HepG2 (cell line): ENCODE measurements around the gene DST. TPM values are rescaled to one million over a fixed set of nuclear protein-coding genes. Genes with fewer than 3 reads are reported as not detected.

ENCODE experiments used
- ATAC-seq: fragments of 200-7000 bp; cut with Tn5 transposase; 3 replicates; pipeline ENCODE4 v1.9.1; 2020; ENCODE audit warnings: mild to moderate bottlenecking, moderate library complexity
- BruUV-seq: library from RNA; stranded (reverse); fragments of 400-500 nt; replicated peaks from 2 replicates; lab custom pipeline; 2021; lab: Mats Ljungman, UMichigan
- CTCF ChIA-PET: fragments of 300-600 bp; formaldehyde crosslinking; extraction: SDS; loops from one replicate; lab custom pipeline; 2021; ENCODE audit warnings: low total read pairs, inconsistent platforms, low intra/inter-chr PET ratio; lab: Yijun Ruan, JAX
- POLR2A ChIA-PET: fragments of 350-600 bp; sonication (Branson Sonifier 250); formaldehyde crosslinking; loops from one replicate; lab custom pipeline; 2020; ENCODE audit warnings: antibody characterized with exemption, inconsistent platforms; lab: Yijun Ruan, JAX
- DNase-seq: peaks from one replicate; pipeline ENCODE4 v3.0.0-alpha.2; 2015; ENCODE audit warnings: low spot score
- FAIRE-seq: peaks from 3 replicates; lab custom pipeline; 2011; peaks lifted over from hg19 to GRCh38; lab: Jason Lieb, UNC
- H2AFZ ChIP-seq: one replicate; pipeline ENCODE4 v1.6.1; 2011; ENCODE audit warnings: low read length, inconsistent platforms
- H3K27ac ChIP-seq: fragments of 300-600 bp; 3 replicates; pipeline ENCODE4 v1.8.0; 2011; ENCODE audit warnings: mixed run types, mild to moderate bottlenecking, mixed read lengths, low read length, inconsistent platforms; ENCODE audit not compliant: insufficient read depth; ENCODE audit errors: extremely low read length
- H3K27me3 ChIP-seq, 2 experiments: fragments of 200-600 bp in 1 of 2; 2 replicates in 1 of 2; 3 replicates in 1 of 2; pipeline versions ENCODE4 v1.6.0 to v1.8.0; 2011; ENCODE audit warnings: low read length in 2 of 2, mild to moderate bottlenecking in 2 of 2, moderate library complexity in 2 of 2, inconsistent platforms in 1 of 2; ENCODE audit not compliant: insufficient read depth in 2 of 2, control insufficient read depth in 1 of 2
- H3K36me3 ChIP-seq, 2 experiments: fragments of 200-600 bp in 1 of 2; replicated peaks in 1 of 2; 2 replicates in 1 of 2; 3 replicates in 1 of 2; pipeline versions ENCODE4 v1.5.1 to v1.8.0; 2011; ENCODE audit warnings: low read length in 2 of 2, inconsistent platforms in 1 of 2; ENCODE audit not compliant: insufficient read depth in 2 of 2, control insufficient read depth in 1 of 2
- H3K4me1 ChIP-seq: 2 replicates; pipeline ENCODE4 v1.5.1; 2012; ENCODE audit warnings: low read length, inconsistent platforms; ENCODE audit not compliant: insufficient read depth
- H3K4me2 ChIP-seq: 2 replicates; pipeline ENCODE4 v1.6.0; 2011; ENCODE audit warnings: low read depth, low read length, inconsistent platforms
- H3K4me3 ChIP-seq, 3 experiments: fragments of 200-600 bp in 1 of 3; sonication (generic), shearing (Covaris generic) in 1 of 3; replicated peaks in 1 of 3; 2 replicates each; pipeline ENCODE4 v1.5.1; 2011 to 2016; ENCODE audit warnings: low read length in 3 of 3, inconsistent platforms in 2 of 3, low read depth in 2 of 3, mild to moderate bottlenecking in 2 of 3, control low read depth in 1 of 3, mixed read lengths in 1 of 3; ENCODE audit not compliant: insufficient read depth in 1 of 3
- H3K79me2 ChIP-seq: one replicate; pipeline ENCODE4 v1.6.1; 2011; ENCODE audit warnings: low read length, inconsistent platforms; ENCODE audit not compliant: insufficient read depth
- H3K9ac ChIP-seq: 2 replicates; pipeline ENCODE4 v1.6.0; 2011; ENCODE audit warnings: mild to moderate bottlenecking, low read depth, low read length, inconsistent platforms; ENCODE audit not compliant: insufficient read depth
- H3K9me3 ChIP-seq: 2 replicates; pipeline ENCODE4 v1.5.1; 2012; ENCODE audit warnings: mild to moderate bottlenecking, low read length
- H4K20me1 ChIP-seq: 2 replicates; pipeline ENCODE4 v1.6.0; 2011; ENCODE audit warnings: inconsistent platforms, mild to moderate bottlenecking, low read length, moderate library complexity; ENCODE audit not compliant: insufficient read depth
- ATF7 ChIP-seq, 2 experiments: fragments of 450-650 bp in 1 of 2; sonication (generic) in 1 of 2; formaldehyde crosslinking in 1 of 2; IDR thresholded peaks; 2 replicates each; pipeline versions ENCODE4 v1.4.0 to v1.6.1; 2016 to 2020; ENCODE audit warnings: antibody characterized with exemption in 1 of 2, mild to moderate bottlenecking in 1 of 2, missing genetic modification reagents in 1 of 2
- EED ChIP-seq: sonication (generic); formaldehyde crosslinking; IDR thresholded peaks from 2 replicates; pipeline ENCODE4 v1.5.0; 2020; ENCODE audit warnings: mild to moderate bottlenecking, missing genetic modification reagents
- KAT2B ChIP-seq: fragments of 150-350 bp; IDR thresholded peaks from 2 replicates; pipeline ENCODE4 v1.6.1; 2014; ENCODE audit warnings: low read depth, low read length, borderline replicate concordance
- MYNN ChIP-seq: sonication (generic); formaldehyde crosslinking; IDR thresholded peaks from 2 replicates; pipeline ENCODE4 v1.4.0; 2020; ENCODE audit warnings: mild to moderate bottlenecking, low read depth, missing genetic modification reagents
- NCOA1 ChIP-seq: sonication (generic); formaldehyde crosslinking; IDR thresholded peaks from 2 replicates; pipeline ENCODE4 v1.9.0; 2021; ENCODE audit warnings: missing genetic modification reagents
- PHB2 ChIP-seq: fragments of 450-650 bp; IDR thresholded peaks from 2 replicates; pipeline ENCODE4 v1.6.1; 2018; ENCODE audit not compliant: partially characterized antibody
- POGZ ChIP-seq: sonication (generic); formaldehyde crosslinking; IDR thresholded peaks from 2 replicates; pipeline ENCODE4 v1.4.0; 2020; ENCODE audit warnings: mild to moderate bottlenecking, missing genetic modification reagents
- TBX3 ChIP-seq: fragments of 450-650 bp; IDR thresholded peaks from 2 replicates; pipeline ENCODE4 v1.6.1; 2017; ENCODE audit warnings: antibody characterized with exemption, mild to moderate bottlenecking, inconsistent platforms, borderline replicate concordance
- XRCC5 ChIP-seq: fragments of 200-400 bp; formaldehyde crosslinking; optimal IDR thresholded peaks from 2 replicates; pipeline ENCODE3; 2017; ENCODE audit warnings: mild to moderate bottlenecking, low read length
- ZNF615 ChIP-seq: sonication (generic); formaldehyde crosslinking; IDR thresholded peaks from 2 replicates; pipeline ENCODE4 v1.5.0; 2020; ENCODE audit warnings: mild to moderate bottlenecking, missing genetic modification reagents, borderline replicate concordance
- ZNF644 ChIP-seq: IDR thresholded peaks from 2 replicates; pipeline ENCODE4 v1.6.1; 2016; ENCODE audit warnings: low read depth
- WGBS: methylation state at CpG from one replicate; pipeline ENCODE4 v1.1.6; 2017; ENCODE audit warnings: low lambda C conversion rate; 5-methylcytosine and 5-hydroxymethylcytosine counted together
- in situ Hi-C: cut with HindIII; loops from 2 replicates; pipeline ENCODE4 v1.10.0; 2017; ENCODE audit warnings: low pct_unique_long_range_greater_than_20kb; ENCODE audit not compliant: extremely low pct_ligation_motif_present
- intact Hi-C: fragments of 100-400 bp; cut with micrococcal nuclease; formaldehyde crosslinking; loops from one replicate; pipeline ENCODE4 v1.10.0; 2022; ENCODE audit not compliant: unreplicated experiment
- polyA plus RNA-seq, 8 experiments: library from polyadenylated mRNA; depleted of rRNA in 3 of 8; stranded (reverse) in 7 of 8; unstranded in 1 of 8; fragments of >200 nt; fragmentation: Illumina TruSeq in 4 of 8; extraction: Trizol in 4 of 8; gene quantifications; 2 replicates each; pipeline versions ENCODE4 v1.2.1 to v1.2.3, GENCODE V29; 2011 to 2016; ENCODE audit warnings: low read depth in 4 of 8, missing spikeins in 1 of 8, mixed read lengths in 1 of 8; ENCODE audit not compliant: insufficient read depth in 1 of 8
- total RNA-seq, 5 experiments: library from RNA; depleted of rRNA; stranded (reverse); fragments of >200 nt; fragmentation: Illumina TruSeq; extraction: Trizol; gene quantifications; 2 replicates each; pipeline ENCODE4 v1.2.3, GENCODE V29; 2016; ENCODE audit warnings: low read depth in 1 of 5
- TF ChIP-seq, protein P1 (sequence below): sonication (generic); formaldehyde crosslinking; IDR thresholded peaks from 2 replicates; pipeline ENCODE4 v1.4.0; 2020; ENCODE audit warnings: missing genetic modification reagents, borderline replicate concordance
- TF ChIP-seq, protein P2 (sequence below): sonication (generic); formaldehyde crosslinking; IDR thresholded peaks from 2 replicates; pipeline ENCODE4 v1.4.0; 2020; ENCODE audit warnings: missing genetic modification reagents, mild to moderate bottlenecking, borderline replicate concordance

DST gene
- total and polyA plus RNA-seq, 2 of the 13 experiments (the other 11 are each of a cell fraction or from before 2014, with no cell fraction given): 64.4 to 89.0 TPM

DNA sequence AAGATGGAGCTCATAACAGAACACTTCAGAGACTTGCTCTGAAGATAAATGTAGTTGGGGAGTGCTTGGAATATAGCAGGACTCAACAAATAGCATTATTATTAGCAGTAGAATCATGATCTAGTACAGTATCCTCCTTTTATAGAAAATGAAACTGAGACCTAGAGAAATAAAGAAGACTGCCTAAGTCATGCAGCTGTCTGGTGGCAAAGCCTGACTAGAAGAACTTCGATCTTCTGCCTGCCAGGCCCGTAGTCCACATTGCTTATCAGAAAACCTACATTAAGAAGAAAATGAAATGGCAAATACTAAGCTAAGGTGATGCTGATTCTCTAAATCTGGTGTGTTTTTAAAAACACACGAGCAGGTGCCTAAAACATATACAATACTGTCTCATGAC lies 46.4 kb upstream of the DST start:
- H3K36me3 ChIP-seq: no peaks in the 10 kb centered on the region
- H3K4me2 ChIP-seq: peak overlapping the region; percentile 75
- WGBS: 29% methylated on average over 3 of the region's 3 CpGs
- TF ChIP-seq KAT2B: no peak
- TF ChIP-seq, protein P1, sequence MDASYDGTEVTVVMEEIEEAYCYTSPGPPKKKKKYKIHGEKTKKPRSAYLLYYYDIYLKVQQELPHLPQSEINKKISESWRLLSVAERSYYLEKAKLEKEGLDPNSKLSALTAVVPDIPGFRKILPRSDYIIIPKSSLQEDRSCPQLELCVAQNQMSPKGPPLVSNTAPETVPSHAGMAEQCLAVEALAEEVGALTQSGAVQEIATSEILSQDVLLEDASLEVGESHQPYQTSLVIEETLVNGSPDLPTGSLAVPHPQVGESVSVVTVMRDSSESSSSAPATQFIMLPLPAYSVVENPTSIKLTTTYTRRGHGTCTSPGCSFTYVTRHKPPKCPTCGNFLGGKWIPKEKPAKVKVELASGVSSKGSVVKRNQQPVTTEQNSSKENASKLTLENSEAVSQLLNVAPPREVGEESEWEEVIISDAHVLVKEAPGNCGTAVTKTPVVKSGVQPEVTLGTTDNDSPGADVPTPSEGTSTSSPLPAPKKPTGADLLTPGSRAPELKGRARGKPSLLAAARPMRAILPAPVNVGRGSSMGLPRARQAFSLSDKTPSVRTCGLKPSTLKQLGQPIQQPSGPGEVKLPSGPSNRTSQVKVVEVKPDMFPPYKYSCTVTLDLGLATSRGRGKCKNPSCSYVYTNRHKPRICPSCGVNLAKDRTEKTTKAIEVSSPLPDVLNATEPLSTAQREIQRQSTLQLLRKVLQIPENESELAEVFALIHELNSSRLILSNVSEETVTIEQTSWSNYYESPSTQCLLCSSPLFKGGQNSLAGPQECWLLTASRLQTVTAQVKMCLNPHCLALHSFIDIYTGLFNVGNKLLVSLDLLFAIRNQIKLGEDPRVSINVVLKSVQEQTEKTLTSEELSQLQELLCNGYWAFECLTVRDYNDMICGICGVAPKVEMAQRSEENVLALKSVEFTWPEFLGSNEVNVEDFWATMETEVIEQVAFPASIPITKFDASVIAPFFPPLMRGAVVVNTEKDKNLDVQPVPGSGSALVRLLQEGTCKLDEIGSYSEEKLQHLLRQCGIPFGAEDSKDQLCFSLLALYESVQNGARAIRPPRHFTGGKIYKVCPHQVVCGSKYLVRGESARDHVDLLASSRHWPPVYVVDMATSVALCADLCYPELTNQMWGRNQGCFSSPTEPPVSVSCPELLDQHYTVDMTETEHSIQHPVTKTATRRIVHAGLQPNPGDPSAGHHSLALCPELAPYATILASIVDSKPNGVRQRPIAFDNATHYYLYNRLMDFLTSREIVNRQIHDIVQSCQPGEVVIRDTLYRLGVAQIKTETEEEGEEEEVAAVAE (CRISPR knock-in tag): no peak
- no peak for TF ChIP-seq PHB2
- TF ChIP-seq POGZ (CRISPR knock-in tag): no peak
- TF ChIP-seq EED (CRISPR knock-in tag): no peak
- TF ChIP-seq, protein P2, sequence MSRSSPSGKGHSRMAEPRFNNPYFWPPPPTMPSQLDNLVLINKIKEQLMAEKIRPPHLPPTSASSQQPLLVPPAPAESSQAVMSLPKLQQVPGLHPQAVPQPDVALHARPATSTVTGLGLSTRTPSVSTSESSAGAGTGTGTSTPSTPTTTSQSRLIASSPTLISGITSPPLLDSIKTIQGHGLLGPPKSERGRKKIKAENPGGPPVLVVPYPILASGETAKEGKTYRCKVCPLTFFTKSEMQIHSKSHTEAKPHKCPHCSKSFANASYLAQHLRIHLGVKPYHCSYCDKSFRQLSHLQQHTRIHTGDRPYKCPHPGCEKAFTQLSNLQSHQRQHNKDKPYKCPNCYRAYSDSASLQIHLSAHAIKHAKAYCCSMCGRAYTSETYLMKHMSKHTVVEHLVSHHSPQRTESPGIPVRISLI: no peak
- no peak for TF ChIP-seq XRCC5
- no peak for TF ChIP-seq NCOA1 (CRISPR knock-in tag)
- TF ChIP-seq ZNF615 (CRISPR knock-in tag): no peak
- TF ChIP-seq MYNN (CRISPR knock-in tag): no peak
- no peak for TF ChIP-seq TBX3
- no peak for TF ChIP-seq ZNF644 (CRISPR knock-in tag)
- no peak for TF ChIP-seq ATF7 (IDR thresholded peaks at IDR 0.05)
- TF ChIP-seq ATF7 (CRISPR knock-in tag; IDR thresholded peaks at IDR 0.05): no peak
- TF ChIP-seq, all 625 proteins: peak for 0
- Histone ChIP-seq H4K20me1 (no peaks in the 10 kb centered on the region), H3K4me3 (peak overlapping the region; percentile 2 to 27 (median 27); a peak in 2 of 6 replicates), H3K4me1 (peaks cover 96% of the 10 kb centered on the region), H3K9ac (peak overlapping the region; percentile 69), H3K9me3 (no peaks in the 10 kb centered on the region), H2AFZ (no peak overlapping the region), H3K79me2 (peaks cover 13% of the 10 kb centered on the region), H3K27ac (peak overlapping the region; percentile 5), H3K27me3 (no peaks in the 10 kb centered on the region)
- ChIA-PET CTCF (no interaction called here), POLR2A (interaction anchor here (1.0 to 4.1 kb wide), 3 partner anchors 9 to 65 kb away, joined by 3 to 15 read pairs (median 6); partner anchors contain the start of gene DST)
- intact Hi-C loops (no loop called here), in situ Hi-C loops (no loop called here)
- no peak for FAIRE-seq
- no peak for ATAC-seq
- BruUV-seq: no TSS peak
- no peak for DNase-seq
